CD8-positive, alpha-beta memory T cell (primary cell): ENCODE data around the gene UTY. TPM values are rescaled to one million over a fixed set of nuclear protein-coding genes. Genes with fewer than 3 reads are reported as not detected.
A peak's percentile ranks its signal among the peaks of the same experiment; 100 is the strongest.

Experiments used
- CTCF ChIA-PET: fragments of 350-600 bp; sonication (Branson Sonifier 250); formaldehyde crosslinking; loops from one replicate; lab custom pipeline; 2021; ENCODE audit warnings: antibody characterized with exemption; lab: Charles Lee
- POLR2A ChIA-PET: fragments of 350-600 bp; sonication (Branson Sonifier 250); formaldehyde crosslinking; loops from one replicate; lab custom pipeline; 2021; ENCODE audit warnings: antibody characterized with exemption; lab: Charles Lee
- DNase-seq, 5 donors: peaks; one replicate each; pipeline versions ENCODE4 v3.0.0 to v3.0.0-alpha.2; 2020 to 2022; ENCODE audit warnings: mixed read lengths in 1 of 5
- H3K27ac ChIP-seq: one replicate; pipeline ENCODE4 v1.7.0; 2013; ENCODE audit warnings: low read depth, mild to moderate bottlenecking, low read length, moderate library complexity
- H3K27me3 ChIP-seq: 2 replicates; pipeline ENCODE4 v1.7.0; 2013; ENCODE audit warnings: low read length, mild to moderate bottlenecking; ENCODE audit not compliant: insufficient read depth, poor library complexity, severe bottlenecking
- H3K36me3 ChIP-seq: 2 replicates; pipeline ENCODE4 v1.7.0; 2013; ENCODE audit warnings: mild to moderate bottlenecking, low read length, moderate library complexity; ENCODE audit not compliant: insufficient read depth
- H3K4me1 ChIP-seq: 2 replicates; pipeline ENCODE4 v1.7.0; 2013; ENCODE audit warnings: mild to moderate bottlenecking, low read length, moderate library complexity; ENCODE audit not compliant: insufficient read depth
- H3K4me3 ChIP-seq: 2 replicates; pipeline ENCODE4 v1.7.0; 2013; ENCODE audit warnings: mild to moderate bottlenecking, low read length
- H3K9me3 ChIP-seq: 2 replicates; pipeline ENCODE4 v1.7.0; 2013; ENCODE audit warnings: mild to moderate bottlenecking, low read length
- H3K27ac Mint-ChIP-seq, 8 donors: one replicate each; pipeline ENCODE4 v1.8.0; 2020 to 2021; ENCODE audit warnings: mixed read lengths in 8 of 8, mild to moderate bottlenecking in 6 of 8, inconsistent platforms in 3 of 8, moderate library complexity in 3 of 8
- H3K27me3 Mint-ChIP-seq, 2 donors: one replicate each; pipeline ENCODE4 v1.8.0; 2020 to 2021; ENCODE audit warnings: mixed read lengths in 2 of 2, mild to moderate bottlenecking in 1 of 2, moderate library complexity in 1 of 2
- H3K36me3 Mint-ChIP-seq, 3 donors: one replicate each; pipeline ENCODE4 v1.8.0; 2020 to 2021; ENCODE audit warnings: mixed read lengths in 3 of 3, inconsistent platforms in 1 of 3, mild to moderate bottlenecking in 1 of 3
- H3K4me1 Mint-ChIP-seq, 3 donors: one replicate each; pipeline ENCODE4 v1.8.0; 2020 to 2021; ENCODE audit warnings: mixed read lengths in 3 of 3, inconsistent platforms in 1 of 3, mild to moderate bottlenecking in 1 of 3
- H3K4me3 Mint-ChIP-seq, 7 donors: one replicate each; pipeline ENCODE4 v1.8.0; 2020 to 2021; ENCODE audit warnings: mixed read lengths in 7 of 7, mild to moderate bottlenecking in 6 of 7, moderate library complexity in 4 of 7, inconsistent platforms in 2 of 7
- H3K9me3 Mint-ChIP-seq, 5 donors: one replicate each; pipeline ENCODE4 v1.8.0; 2020 to 2022; ENCODE audit warnings: mixed read lengths in 5 of 5, mild to moderate bottlenecking in 3 of 5, moderate library complexity in 2 of 5, inconsistent platforms in 1 of 5
- polyA plus RNA-seq: library from polyadenylated mRNA; unstranded; fragments of 300-500 nt; fragmentation: Illumina TruSeq; gene quantifications from one replicate; pipeline ENCODE4 v1.2.3, GENCODE V29; 2021
- total RNA-seq, 2 experiments: library from RNA; stranded (reverse); gene quantifications; one replicate each; pipeline ENCODE4 v1.2.3, GENCODE V29; 2021

UTY gene
- total and polyA plus RNA-seq, 3 experiments from 2014 or later: 16.3 to 18.4 TPM; not detected in 1

DNA sequence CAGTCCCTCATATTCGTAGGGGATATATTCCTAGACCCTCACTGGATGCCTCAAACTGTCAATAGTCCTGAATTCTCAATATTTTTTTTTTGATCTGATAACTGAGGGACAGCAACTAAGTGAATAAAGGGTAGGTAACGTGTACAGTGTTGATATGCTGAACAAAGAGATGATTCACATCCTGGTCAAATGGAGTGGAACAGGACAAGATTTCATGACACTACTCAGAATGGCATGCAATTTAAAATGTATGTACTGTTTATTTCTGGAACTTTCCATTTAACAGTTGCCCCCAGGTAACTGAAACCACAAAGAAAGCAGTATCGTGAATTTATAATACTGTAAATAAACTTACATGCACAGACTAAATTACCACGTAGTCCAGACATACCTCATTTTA, 128.4 kb downstream of the UTY start:
- H3K9me3 Mint-ChIP-seq: no peaks in the 10 kb centered on the region
- no peaks in the 10 kb centered on the region for H3K27me3 ChIP-seq
- H3K36me3 Mint-ChIP-seq: peaks cover 0 to 80% (median 0%) of the 10 kb centered on the region in 3 donors
- H3K27ac Mint-ChIP-seq: peak overlapping the region in 1 of 8 donors; percentile 67
- CTCF ChIA-PET: no interaction called here
- no peak overlapping the region for H3K4me3 Mint-ChIP-seq
- POLR2A ChIA-PET: no interaction called here
- H3K27me3 Mint-ChIP-seq: no peaks in the 10 kb centered on the region
- H3K4me1 Mint-ChIP-seq: peaks cover 0 to 28% (median 0%) of the 10 kb centered on the region in 3 donors
- peaks cover 18% of the 10 kb centered on the region for H3K36me3 ChIP-seq
- H3K27ac ChIP-seq: no peak overlapping the region
- H3K9me3 ChIP-seq: no peaks in the 10 kb centered on the region
- no peak for DNase-seq
- no peak overlapping the region for H3K4me3 ChIP-seq
- H3K4me1 ChIP-seq: no peaks in the 10 kb centered on the region

DNA sequence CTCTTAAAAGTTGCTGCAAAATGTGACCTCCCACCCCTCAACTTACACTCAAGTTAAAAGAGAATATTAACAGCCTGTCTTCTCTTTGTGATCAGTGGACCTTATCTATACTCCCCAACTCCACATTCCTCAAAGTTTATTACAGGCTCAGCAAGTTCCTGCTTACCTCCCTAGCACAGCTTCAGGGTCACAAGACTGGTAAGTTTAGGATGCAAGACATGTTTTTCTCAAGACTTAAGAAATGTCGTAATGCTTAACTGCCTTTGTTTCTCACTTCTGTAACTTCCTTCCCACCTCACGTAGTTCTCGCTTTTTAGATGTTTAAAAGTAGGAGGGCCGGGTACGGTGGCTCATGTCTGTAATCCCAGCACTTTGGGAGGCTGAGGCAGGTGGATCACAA, 132.7 kb downstream of the UTY start:
- ChIA-PET POLR2A (no interaction called here), CTCF (no interaction called here)
- Mint-ChIP-seq H3K36me3 (peaks cover 0 to 81% (median 0%) of the 10 kb centered on the region in 3 donors), H3K27ac (no peak overlapping the region), H3K27me3 (no peaks in the 10 kb centered on the region), H3K4me1 (peaks cover 0 to 50% (median 0%) of the 10 kb centered on the region in 3 donors), H3K9me3 (no peaks in the 10 kb centered on the region), H3K4me3 (no peak overlapping the region)
- Histone ChIP-seq H3K27ac (no peak overlapping the region), H3K36me3 (no peaks in the 10 kb centered on the region), H3K4me1 (no peaks in the 10 kb centered on the region), H3K27me3 (no peaks in the 10 kb centered on the region), H3K9me3 (no peaks in the 10 kb centered on the region), H3K4me3 (no peak overlapping the region)
- no peak for DNase-seq

GRCh38 chrY:13345549-13345948, 134.3 kb downstream of the UTY start:
- CTCF ChIA-PET: no interaction called here
- H3K27ac Mint-ChIP-seq: peak overlapping the region in 2 of 8 donors; percentile 19 to 48
- Histone ChIP-seq H3K27ac (no peak overlapping the region), H3K27me3 (no peaks in the 10 kb centered on the region), H3K9me3 (no peaks in the 10 kb centered on the region), H3K36me3 (no peaks in the 10 kb centered on the region), H3K4me1 (no peaks in the 10 kb centered on the region), H3K4me3 (no peak overlapping the region)
- DNase-seq: no peak
- no peaks in the 10 kb centered on the region for H3K9me3 Mint-ChIP-seq
- POLR2A ChIA-PET: no interaction called here
- H3K4me1 Mint-ChIP-seq: peaks cover 0 to 45% (median 0%) of the 10 kb centered on the region in 3 donors
- no peak overlapping the region for H3K4me3 Mint-ChIP-seq
- H3K36me3 Mint-ChIP-seq: peaks cover 0 to 78% (median 0%) of the 10 kb centered on the region in 3 donors
- no peaks in the 10 kb centered on the region for H3K27me3 Mint-ChIP-seq

DNA sequence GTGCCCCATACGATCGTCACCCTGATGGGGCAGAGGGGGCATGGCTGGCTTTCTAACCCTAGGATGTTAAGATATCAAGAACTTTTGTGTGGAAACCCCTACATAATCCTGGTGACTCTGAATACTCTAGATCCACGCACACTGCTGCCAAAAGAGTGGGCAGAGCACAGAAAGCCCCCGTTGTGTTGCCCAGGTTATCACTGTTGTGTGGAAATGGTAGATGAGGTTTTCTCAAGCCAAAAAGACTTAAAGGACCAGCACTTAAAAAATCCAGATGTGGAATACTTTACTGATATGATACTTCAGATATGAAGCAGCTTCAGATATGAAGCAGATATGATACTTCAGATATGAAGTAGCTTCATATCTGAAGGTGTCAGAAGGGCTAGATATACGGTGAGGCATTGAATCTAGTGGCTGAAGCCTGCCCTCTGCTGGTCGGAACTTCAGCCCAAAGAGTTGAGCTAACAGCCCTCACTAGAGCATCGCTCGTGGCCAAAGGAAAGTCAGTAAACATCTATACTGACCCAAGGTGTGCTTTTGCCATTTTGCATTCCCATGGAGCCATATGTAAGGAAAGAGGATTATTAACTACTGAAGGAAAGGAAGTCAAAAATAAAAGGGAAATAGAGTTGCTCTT, 136.4 kb downstream of the UTY start:
- no peaks in the 10 kb centered on the region for H3K27me3 ChIP-seq
- ChIA-PET POLR2A (interaction anchor here (0.8 kb wide), 1 partner anchor 11 kb away, joined by 3 read pairs; no protein-coding TSS in a partner anchor), CTCF (interaction anchor here (1.0 to 1.6 kb wide), 6 partner anchors 10 to 59 kb away, joined by 3 to 5 read pairs (median 4); no protein-coding TSS in a partner anchor)
- Mint-ChIP-seq H3K4me3 (no peak overlapping the region), H3K36me3 (peaks cover 0 to 81% (median 0%) of the 10 kb centered on the region in 3 donors), H3K9me3 (no peaks in the 10 kb centered on the region), H3K4me1 (peaks cover 0 to 30% (median 0%) of the 10 kb centered on the region in 3 donors), H3K27me3 (no peaks in the 10 kb centered on the region), H3K27ac (peak overlapping the region in 1 of 8 donors; percentile 73)
- H3K4me1 ChIP-seq: no peaks in the 10 kb centered on the region
- DNase-seq: peak in 3 of 5 donors; percentile 10 to 46 (median 13)
- H3K36me3 ChIP-seq: peaks cover 7% of the 10 kb centered on the region
- H3K9me3 ChIP-seq: no peaks in the 10 kb centered on the region
- H3K4me3 ChIP-seq: no peak overlapping the region
- no peak overlapping the region for H3K27ac ChIP-seq

DNA sequence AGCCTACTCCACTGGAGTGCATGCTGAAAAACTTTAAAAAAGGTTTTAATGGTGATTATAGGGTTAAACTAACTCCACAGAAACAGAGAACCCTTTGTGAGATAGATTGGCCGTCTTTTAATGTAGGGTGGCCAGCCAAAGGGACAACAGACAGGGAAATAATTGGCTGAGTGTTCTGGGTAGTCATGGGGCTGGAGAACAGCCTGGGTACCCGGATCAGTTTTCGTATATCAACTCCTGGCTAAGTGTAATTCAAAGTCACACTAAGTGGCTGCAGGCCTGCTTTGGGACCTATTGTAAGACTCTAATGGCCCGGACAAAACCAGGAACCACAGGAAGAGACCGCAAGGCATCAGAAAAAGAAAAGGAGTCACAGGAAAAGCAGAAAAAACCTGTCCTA, 139.9 kb downstream of the UTY start:
- Mint-ChIP-seq H3K36me3 (peaks cover 0 to 79% (median 0%) of the 10 kb centered on the region in 3 donors), H3K9me3 (no peaks in the 10 kb centered on the region), H3K27ac (no peak overlapping the region), H3K4me1 (peaks cover 0 to 33% (median 0%) of the 10 kb centered on the region in 3 donors), H3K27me3 (no peaks in the 10 kb centered on the region), H3K4me3 (no peak overlapping the region)
- no peak overlapping the region for H3K4me3 ChIP-seq
- H3K27ac ChIP-seq: no peak overlapping the region
- CTCF ChIA-PET: no interaction called here
- POLR2A ChIA-PET: no interaction called here
- DNase-seq: no peak
- peaks cover 15% of the 10 kb centered on the region for H3K36me3 ChIP-seq
- no peaks in the 10 kb centered on the region for H3K27me3 ChIP-seq
- H3K9me3 ChIP-seq: no peaks in the 10 kb centered on the region
- H3K4me1 ChIP-seq: no peaks in the 10 kb centered on the region

- H3K9me3 Mint-ChIP-seq: no peaks in the 10 kb centered on the region
- H3K27me3 Mint-ChIP-seq: no peaks in the 10 kb centered on the region
- no peak overlapping the region for H3K27ac Mint-ChIP-seq
- no peak for DNase-seq
- Histone ChIP-seq H3K36me3 (peaks cover 18% of the 10 kb centered on the region), H3K4me3 (no peak overlapping the region), H3K9me3 (no peaks in the 10 kb centered on the region), H3K27me3 (no peaks in the 10 kb centered on the region), H3K4me1 (no peaks in the 10 kb centered on the region), H3K27ac (no peak overlapping the region)
- H3K4me3 Mint-ChIP-seq: no peak overlapping the region
- peaks cover 0 to 32% (median 0%) of the 10 kb centered on the region in 3 donors for H3K4me1 Mint-ChIP-seq
- CTCF ChIA-PET: no interaction called here
- POLR2A ChIA-PET: no interaction called here
- peaks cover 0 to 81% (median 0%) of the 10 kb centered on the region in 3 donors for H3K36me3 Mint-ChIP-seq
Observed at GRCh38 chrY:13339381-13339780, 140.5 kb downstream of the UTY start.

DNA sequence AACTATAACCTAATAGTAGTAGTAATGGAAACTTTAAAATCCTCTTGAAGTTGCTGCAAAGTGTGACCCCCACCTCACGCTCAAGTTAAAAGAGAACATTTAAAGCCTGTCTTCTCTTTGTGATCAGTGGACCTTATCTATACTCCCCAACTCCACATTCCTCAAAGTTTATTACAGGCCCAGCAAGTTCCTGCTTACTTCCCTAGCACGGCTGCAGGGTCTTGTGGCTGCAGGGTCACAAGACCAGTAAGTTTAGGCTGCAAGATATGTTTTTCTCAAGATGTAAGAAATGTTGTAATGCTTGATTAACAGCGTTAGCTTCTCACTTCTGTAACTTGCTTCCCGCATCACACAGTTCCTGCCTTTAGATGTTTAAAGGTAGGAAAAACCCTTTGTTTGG, 141.1 kb downstream of the UTY start:
- ChIA-PET CTCF (no interaction called here), POLR2A (no interaction called here)
- H3K9me3 ChIP-seq: no peaks in the 10 kb centered on the region
- Mint-ChIP-seq H3K27me3 (no peaks in the 10 kb centered on the region), H3K9me3 (no peaks in the 10 kb centered on the region), H3K36me3 (peaks cover 0 to 82% (median 0%) of the 10 kb centered on the region in 3 donors), H3K4me1 (peaks cover 0 to 32% (median 0%) of the 10 kb centered on the region in 3 donors), H3K4me3 (no peak overlapping the region), H3K27ac (no peak overlapping the region)
- DNase-seq: no peak
- H3K27ac ChIP-seq: no peak overlapping the region
- H3K36me3 ChIP-seq: peaks cover 18% of the 10 kb centered on the region
- no peaks in the 10 kb centered on the region for H3K27me3 ChIP-seq
- H3K4me1 ChIP-seq: no peaks in the 10 kb centered on the region
- H3K4me3 ChIP-seq: no peak overlapping the region

- no peak for DNase-seq
- H3K27me3 ChIP-seq: no peaks in the 10 kb centered on the region
- no peak overlapping the region for H3K27ac Mint-ChIP-seq
- H3K9me3 ChIP-seq: no peaks in the 10 kb centered on the region
- peaks cover 0 to 35% (median 0%) of the 10 kb centered on the region in 3 donors for H3K4me1 Mint-ChIP-seq
- H3K4me1 ChIP-seq: no peaks in the 10 kb centered on the region
- CTCF ChIA-PET: no interaction called here
- POLR2A ChIA-PET: no interaction called here
- H3K36me3 Mint-ChIP-seq: peaks cover 0 to 83% (median 0%) of the 10 kb centered on the region in 3 donors
- H3K4me3 ChIP-seq: no peak overlapping the region
- H3K9me3 Mint-ChIP-seq: no peaks in the 10 kb centered on the region
- H3K4me3 Mint-ChIP-seq: no peak overlapping the region
- no peaks in the 10 kb centered on the region for H3K27me3 Mint-ChIP-seq
- peaks cover 18% of the 10 kb centered on the region for H3K36me3 ChIP-seq
- no peak overlapping the region for H3K27ac ChIP-seq
Observed at GRCh38 chrY:13337934-13338333, 141.9 kb downstream of the UTY start.
